GM18499 (cell line): ENCODE results near the gene TOP3B.

Source experiments
- ATAC-seq: cut with Tn5 transposase; IDR thresholded peaks from one replicate; pipeline ENCODE4 v1.9.1; 2021; ENCODE audit warnings: moderate number of reproducible peaks; ENCODE audit not compliant: insufficient read depth, unreplicated experiment

TOP3B gene

DNA sequence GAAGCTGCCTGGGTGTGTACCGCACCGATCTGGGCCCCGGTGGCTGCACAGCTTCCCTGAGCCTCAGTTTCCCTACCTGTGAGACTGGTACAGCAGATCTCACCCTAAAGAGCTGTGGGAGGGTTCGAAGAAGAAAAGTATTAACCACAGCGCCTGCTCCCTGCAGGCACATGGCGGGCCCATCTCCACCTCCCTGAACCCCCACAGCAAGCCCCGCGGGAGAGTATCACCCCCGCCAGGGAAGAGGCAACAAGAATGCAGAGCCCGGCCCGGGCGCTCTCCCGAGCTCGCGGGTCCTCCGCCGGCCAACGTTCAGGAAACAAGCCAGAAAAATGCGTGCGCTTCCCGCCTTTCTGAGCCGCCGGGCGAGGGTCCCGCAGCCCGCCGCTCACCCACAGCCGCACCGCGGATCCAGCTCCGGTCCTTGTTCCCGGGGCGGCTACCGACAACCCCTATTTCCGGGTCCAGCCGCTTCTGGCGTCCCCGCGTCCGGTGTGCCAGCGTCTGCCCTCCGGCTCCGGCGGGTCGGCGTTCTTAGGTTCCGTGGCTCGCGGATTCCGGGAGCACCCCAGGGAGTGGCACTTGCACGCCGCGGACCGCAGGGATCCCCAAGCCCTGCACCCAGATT, at the start of gene TOP3B:
TOP3B (minus strand) TSS at position 450 of the 628 bp plus-strand sequence. CDS start 7,078 bp downstream, outside the sequence.
- no peak for ATAC-seq

- no peak for ATAC-seq
Observed at GRCh38 chr22:22031183-22031945, 48.8 kb upstream of the TOP3B start.

GRCh38 chr22:22030493-22031182, 48.1 kb upstream of the TOP3B start:
- ATAC-seq = no peak

- ATAC-seq = no peak
Observed at GRCh38 chr22:22027955-22028354, 45.4 kb upstream of the TOP3B start.

- no peak for ATAC-seq
Observed at GRCh38 chr22:22026157-22026831, 43.7 kb upstream of the TOP3B start.

DNA sequence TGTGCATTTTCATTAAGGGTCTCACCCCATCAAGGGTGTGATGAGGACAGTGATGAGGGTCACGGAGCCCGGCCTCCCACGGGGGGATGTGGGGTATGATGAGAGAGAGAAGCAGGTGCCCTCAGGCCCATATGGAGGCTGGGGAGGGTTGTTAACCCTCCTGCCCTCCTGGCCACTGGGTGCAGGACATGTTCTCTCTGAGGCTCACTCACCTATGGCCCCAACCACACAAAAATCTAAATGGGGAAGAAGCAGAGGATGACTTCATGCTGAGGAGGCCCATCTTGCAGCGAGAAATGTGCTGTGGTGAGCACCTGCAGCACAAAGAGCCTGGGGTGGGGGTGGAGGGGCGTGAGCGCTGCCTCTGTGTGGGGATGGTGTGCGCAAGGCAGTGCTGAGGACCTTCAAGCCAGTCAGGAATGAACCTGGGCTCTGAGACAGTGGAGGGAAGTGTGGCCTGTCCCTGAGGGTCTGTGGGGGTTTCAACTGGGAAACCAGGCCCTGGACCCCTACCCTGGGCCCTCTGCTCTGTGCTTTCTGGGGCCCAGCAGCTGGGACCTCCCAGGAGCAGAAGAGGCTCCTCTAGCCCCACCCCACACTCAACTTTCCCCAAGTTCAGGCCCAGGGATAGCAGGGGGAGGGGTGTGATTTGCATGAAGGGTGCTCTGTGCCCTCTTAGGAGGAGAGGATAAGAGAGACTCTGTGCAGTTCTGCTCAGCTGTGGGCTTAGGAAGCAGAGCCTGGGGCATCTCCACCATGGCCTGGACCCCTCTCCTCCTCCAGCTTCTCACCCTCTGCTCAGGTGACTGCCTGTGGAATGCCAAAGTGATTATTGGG, 43.0 kb upstream of the TOP3B start:
- no peak for ATAC-seq

DNA sequence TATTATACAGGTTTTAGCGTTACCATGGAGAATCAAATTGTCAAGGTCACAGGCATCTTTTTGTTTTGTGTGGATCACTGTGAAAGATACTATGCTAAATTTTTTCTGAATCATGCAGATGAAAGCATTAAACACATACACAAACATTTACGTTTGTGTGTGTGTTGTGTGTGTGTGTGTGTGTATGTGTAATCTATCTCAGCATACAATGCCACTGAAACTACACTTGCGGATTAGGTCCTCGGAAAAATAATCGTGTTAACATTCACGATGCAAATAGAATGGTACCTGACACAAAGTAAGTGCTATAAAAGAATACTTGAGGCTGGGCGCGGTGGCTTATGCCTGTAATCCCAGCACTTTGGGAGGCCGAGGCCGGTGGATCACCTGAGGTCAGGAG, 41.9 kb upstream of the TOP3B start:
- no peak for ATAC-seq

DNA sequence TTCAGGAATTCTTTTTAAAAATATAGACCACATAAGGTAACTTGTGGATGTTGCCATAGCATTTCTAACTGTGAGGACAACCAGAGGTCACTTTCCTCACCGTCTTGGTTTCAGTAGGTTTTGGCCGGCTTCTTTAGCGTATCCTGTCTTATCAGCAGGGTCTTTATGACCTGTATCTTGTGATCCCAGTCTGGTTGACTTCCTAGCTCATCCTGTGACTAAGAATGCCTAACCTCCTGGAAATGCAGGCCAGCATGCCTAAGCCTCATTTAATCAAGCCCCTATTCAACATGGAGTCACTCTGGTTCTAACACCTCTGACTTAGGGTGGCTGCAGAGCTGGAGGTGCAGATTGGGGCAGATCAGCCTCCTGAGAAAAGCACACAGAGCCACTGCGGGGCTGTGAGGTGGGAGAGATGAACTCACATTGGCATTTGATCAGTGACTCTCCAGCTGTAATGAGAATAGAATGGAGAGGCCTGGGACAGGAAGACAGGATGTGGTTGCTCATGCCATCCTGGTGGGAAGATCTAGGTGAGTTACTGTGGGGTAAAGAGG, 41.1 kb upstream of the TOP3B start:
- no peak for ATAC-seq

DNA sequence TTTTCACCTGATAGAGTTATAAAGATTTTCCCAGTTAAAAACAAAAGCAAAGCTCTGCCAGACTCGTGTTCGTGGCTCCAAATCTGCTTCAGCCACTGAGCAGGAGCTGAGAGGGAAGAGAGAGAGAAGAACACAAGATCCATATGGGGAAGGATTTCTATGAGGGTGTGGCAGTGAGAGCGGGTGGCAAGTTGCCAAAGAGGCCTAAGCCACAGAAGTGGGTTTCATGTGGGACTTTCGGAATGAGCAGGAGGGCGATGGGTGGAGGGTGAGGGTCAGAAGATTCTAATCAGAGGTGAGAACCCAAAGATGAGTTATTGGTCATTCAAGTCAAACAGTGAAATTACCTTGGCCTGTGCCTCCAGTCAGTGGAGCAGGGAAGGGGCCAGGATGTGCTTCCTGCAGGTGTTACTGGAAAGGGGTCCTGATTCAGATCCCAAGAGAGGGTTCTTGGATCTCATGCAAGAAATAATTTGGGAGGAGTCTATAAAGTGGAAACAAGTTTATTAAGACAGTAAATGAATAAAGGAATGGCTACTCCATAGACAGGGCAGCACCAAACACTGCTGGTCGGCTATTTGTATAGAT, 40.5 kb upstream of the TOP3B start:
- no peak for ATAC-seq

GRCh38 chr22:22022255-22022840, 39.8 kb upstream of the TOP3B start:
- no peak for ATAC-seq

DNA sequence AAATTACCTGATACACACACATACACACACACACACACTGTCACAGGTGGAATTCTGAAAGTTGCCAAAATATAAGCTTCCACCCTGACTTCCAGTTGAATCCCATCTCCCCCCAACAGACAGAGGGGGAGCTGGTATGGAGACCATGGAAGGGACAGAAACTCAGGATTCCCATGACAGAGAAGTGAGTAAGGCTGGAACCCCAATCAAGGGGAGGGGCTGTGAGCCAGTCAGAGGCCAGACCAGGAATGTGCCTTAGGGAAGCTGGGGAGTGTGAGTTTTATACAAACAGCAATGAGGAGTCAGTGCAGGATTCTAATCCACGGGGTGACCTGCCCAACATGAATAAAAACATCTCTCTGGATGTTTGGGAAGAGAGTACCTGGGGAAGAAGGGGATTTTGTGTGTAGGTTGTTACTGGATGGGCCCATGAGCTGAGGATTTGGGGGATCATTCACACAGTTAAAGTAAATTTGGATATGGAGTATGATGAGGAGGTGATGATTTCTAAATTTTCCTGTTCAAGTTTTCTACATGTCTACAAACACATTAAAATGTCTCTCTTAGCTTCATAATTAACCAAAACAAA, 38.7 kb upstream of the TOP3B start:
- no peak for ATAC-seq

DNA sequence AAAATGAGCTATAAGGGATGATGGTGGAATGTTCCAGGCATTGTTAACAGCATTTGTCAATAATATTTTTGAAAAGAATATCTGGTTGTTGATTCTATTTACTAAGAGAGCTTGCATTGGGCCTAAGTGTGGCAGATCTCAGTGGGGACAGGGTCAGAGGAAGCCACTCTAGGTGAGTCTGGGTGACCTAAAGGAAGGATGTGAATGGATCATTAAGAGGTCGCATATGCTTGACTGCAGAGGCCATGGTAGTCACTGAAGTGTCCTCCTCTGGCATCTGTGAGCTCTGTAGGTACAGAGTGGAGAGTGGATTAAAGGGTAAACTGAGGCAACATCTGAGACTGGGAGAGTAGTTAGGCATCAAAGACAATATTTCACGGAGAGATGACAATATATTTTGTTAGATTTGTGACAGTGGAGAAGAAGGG, 37.9 kb upstream of the TOP3B start:
- ATAC-seq = no peak

GRCh38 chr22:22019659-22020424, 37.3 kb upstream of the TOP3B start:
- no peak for ATAC-seq

DNA sequence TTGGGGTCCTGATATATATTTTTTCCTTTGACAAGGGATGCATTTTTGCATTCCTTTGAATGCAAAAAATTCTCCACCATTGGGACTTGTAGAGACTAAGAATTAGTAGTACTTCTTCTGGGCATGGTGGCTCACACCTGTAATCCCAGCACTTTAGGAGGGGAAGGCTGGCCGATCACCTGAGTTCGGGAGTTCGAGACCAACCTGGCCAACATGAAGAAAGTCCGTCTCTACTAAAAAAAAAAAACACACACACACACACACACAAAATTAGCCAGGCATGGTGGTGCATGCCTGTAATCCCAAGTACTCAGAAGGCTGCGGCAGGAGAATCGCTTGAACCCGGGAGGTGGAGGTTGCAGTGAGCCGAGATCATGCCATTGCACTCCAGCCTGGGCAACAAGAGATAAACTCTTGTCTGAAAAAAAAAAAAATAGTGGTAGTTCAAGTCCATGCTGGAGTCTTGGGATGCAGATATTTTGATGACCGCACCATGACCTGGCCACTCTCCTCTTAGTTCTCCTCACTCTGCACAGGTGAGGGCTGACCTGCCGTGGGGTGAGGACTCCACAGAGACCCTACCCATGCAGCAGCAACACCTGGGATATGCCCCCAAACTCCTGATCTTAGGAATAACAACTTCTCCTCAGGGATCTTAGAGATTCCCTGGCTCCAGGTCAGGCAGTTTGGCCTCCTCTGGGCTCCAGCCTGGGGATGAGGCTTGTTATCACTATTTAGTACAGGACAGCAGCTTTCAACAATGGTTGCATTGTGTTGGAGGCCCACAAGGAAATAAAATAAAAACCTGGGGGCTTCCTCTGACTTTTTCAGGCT, 36.5 kb upstream of the TOP3B start:
- no peak for ATAC-seq

- no peak for ATAC-seq
Observed at GRCh38 chr22:22015631-22016030, 33.0 kb upstream of the TOP3B start.

DNA sequence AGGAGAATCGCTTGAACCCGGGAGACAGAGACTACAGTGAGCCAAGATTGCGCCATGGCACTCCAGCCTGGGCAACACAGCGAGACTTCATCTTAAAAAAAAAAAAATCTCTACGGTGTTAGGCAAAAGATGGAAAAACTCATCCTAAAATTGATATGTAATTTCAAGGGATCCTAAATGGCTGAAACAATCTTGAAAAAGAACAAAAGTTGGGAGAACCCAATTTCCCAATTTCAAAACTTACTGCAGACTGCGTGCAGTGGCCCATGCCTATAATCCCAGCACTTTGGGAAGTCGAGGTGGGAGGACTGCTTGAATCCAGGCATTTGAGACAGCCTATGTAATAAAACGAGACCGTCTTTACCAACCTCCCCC, 31.7 kb upstream of the TOP3B start:
- no peak for ATAC-seq
